GM12891 (cell line): ENCODE data around the gene CHRNA4.

Experiments used
- POLR2A ChIP-seq: IDR thresholded peaks from 2 replicates; pipeline ENCODE4 v1.6.1; 2011; ENCODE audit warnings: low read depth, low read length, control low read depth
- POLR2AphosphoS5 ChIP-seq: IDR thresholded peaks from 2 replicates; pipeline ENCODE4 v1.6.1; 2011; ENCODE audit warnings: low read depth, low read length, control low read depth

GRCh38 chr20:63344616-63345327 lies 16.4 kb downstream of the CHRNA4 start:
- TF ChIP-seq POLR2AphosphoS5 = no peak
- TF ChIP-seq POLR2A = no peak
